ENCODE data around the gene PSMB2. TPM values are rescaled to one million over a fixed set of nuclear protein-coding genes. Genes with fewer than 3 reads are reported as not detected.

PSMB2 gene
- total RNA-seq, 1 experiment from 2014 or later: 122 TPM

DNA sequence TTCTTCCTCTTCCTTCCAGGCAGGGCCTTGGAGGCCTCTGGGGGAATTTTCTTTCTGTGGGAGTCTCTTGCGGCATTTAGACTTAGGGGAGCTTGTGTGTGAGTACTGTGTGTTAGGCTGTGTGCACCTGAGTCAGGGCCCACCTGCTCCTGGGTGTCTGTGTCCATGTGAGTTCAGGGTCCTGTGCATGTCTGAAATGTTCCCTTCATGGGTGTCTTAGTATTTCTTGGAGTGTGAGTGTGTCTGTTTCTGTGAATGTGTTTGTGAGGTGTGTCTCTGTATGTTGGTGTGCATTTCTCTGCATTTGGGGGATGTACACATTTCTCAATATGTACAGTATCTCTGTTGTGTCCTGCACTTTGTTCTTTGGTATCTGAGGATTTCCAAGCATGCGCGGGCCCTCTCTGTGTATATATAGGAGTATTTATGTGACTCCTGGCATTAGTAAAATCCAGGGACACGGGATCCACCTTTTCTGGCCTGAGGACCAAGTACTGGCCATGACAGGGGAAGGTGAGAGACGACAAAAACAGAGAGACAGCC lies 65.8 kb downstream of the PSMB2 start:
- intact Hi-C loops (cut with micrococcal nuclease): no loop called here
- Histone ChIP-seq H3K79me2 (ENCODE audit: insufficient read depth, low read length) (no peaks in the 10 kb centered on the region), H3K9ac (ENCODE audit: low read length) (no peak overlapping the region), H3K27ac (ENCODE audit: low read depth, low read length) (no peak overlapping the region), H3K4me3 (replicated peaks in 1 of 2; ENCODE audit: low read depth in 1 of 2, low read length in 2 of 2) (no peak overlapping the region), H2AFZ (ENCODE audit: low read depth, low read length, poor library complexity, severe bottlenecking) (no peak overlapping the region), H3K4me2 (ENCODE audit: low read length) (no peak overlapping the region), H3K4me1 (ENCODE audit: control insufficient read depth in 1 of 2, insufficient read depth in 2 of 2, low read length in 2 of 2) (peaks cover 12 to 29% of the 10 kb centered on the region in 2 experiments; a peak in 3 of 4 replicates), H3K9me3 (ENCODE audit: control insufficient read depth in 1 of 2, insufficient read depth in 1 of 2, low read depth in 1 of 2, low read length in 2 of 2) (no peaks in the 10 kb centered on the region), H3K9me2 (ENCODE audit: insufficient read depth) (no peaks in the 10 kb centered on the region), H4K20me1 (ENCODE audit: insufficient read depth) (no peaks in the 10 kb centered on the region), H3K36me3 (ENCODE audit: control insufficient read depth in 1 of 2, insufficient read depth in 2 of 2, low read length in 2 of 2) (no peaks in the 10 kb centered on the region), H3K27me3 (ENCODE audit: insufficient read depth, low read length) (no peaks in the 10 kb centered on the region)
- RAD21 ChIA-PET (ENCODE audit: low non-redundant PET in 1 of 2, low total read pairs in 2 of 2, uncharacterized antibody in 2 of 2, unreplicated experiment in 2 of 2): no interaction called here
- DNase-seq (ENCODE audit: low read depth, low spot score) (no peak), ATAC-seq (no peak)
- POLR2A ChIA-PET: no interaction called here
- TF ChIP-seq, protein P1, sequence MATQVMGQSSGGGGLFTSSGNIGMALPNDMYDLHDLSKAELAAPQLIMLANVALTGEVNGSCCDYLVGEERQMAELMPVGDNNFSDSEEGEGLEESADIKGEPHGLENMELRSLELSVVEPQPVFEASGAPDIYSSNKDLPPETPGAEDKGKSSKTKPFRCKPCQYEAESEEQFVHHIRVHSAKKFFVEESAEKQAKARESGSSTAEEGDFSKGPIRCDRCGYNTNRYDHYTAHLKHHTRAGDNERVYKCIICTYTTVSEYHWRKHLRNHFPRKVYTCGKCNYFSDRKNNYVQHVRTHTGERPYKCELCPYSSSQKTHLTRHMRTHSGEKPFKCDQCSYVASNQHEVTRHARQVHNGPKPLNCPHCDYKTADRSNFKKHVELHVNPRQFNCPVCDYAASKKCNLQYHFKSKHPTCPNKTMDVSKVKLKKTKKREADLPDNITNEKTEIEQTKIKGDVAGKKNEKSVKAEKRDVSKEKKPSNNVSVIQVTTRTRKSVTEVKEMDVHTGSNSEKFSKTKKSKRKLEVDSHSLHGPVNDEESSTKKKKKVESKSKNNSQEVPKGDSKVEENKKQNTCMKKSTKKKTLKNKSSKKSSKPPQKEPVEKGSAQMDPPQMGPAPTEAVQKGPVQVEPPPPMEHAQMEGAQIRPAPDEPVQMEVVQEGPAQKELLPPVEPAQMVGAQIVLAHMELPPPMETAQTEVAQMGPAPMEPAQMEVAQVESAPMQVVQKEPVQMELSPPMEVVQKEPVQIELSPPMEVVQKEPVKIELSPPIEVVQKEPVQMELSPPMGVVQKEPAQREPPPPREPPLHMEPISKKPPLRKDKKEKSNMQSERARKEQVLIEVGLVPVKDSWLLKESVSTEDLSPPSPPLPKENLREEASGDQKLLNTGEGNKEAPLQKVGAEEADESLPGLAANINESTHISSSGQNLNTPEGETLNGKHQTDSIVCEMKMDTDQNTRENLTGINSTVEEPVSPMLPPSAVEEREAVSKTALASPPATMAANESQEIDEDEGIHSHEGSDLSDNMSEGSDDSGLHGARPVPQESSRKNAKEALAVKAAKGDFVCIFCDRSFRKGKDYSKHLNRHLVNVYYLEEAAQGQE (IDR thresholded peaks at IDR 0.05; ENCODE audit: low read depth): no peak
- no peak for TF ChIP-seq POLR2AphosphoS5 (IDR thresholded peaks at IDR 0.05; ENCODE audit: low read depth, low read length)
- no peak for TF ChIP-seq EZH2 (IDR thresholded peaks at IDR 0.05)
- TF ChIP-seq, protein P2, sequence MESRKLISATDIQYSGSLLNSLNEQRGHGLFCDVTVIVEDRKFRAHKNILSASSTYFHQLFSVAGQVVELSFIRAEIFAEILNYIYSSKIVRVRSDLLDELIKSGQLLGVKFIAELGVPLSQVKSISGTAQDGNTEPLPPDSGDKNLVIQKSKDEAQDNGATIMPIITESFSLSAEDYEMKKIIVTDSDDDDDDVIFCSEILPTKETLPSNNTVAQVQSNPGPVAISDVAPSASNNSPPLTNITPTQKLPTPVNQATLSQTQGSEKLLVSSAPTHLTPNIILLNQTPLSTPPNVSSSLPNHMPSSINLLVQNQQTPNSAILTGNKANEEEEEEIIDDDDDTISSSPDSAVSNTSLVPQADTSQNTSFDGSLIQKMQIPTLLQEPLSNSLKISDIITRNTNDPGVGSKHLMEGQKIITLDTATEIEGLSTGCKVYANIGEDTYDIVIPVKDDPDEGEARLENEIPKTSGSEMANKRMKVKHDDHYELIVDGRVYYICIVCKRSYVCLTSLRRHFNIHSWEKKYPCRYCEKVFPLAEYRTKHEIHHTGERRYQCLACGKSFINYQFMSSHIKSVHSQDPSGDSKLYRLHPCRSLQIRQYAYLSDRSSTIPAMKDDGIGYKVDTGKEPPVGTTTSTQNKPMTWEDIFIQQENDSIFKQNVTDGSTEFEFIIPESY (IDR thresholded peaks at IDR 0.05; ENCODE audit: extremely low read depth, insufficient replicate concordance, low read length): no peak
- TF ChIP-seq TCF7L2 (IDR thresholded peaks at IDR 0.05; ENCODE audit: borderline replicate concordance, extremely low read depth, insufficient read depth, insufficient read length): no peak
- TF ChIP-seq YY1 (IDR thresholded peaks at IDR 0.05; ENCODE audit: extremely low read depth, insufficient replicate concordance, low read depth, low read length): no peak
- no peak for TF ChIP-seq ELF1 (IDR thresholded peaks at IDR 0.05; ENCODE audit: borderline replicate concordance, low read depth)
- TF ChIP-seq ZFX (IDR thresholded peaks at IDR 0.05): no peak
- no peak for TF ChIP-seq RAD21 (IDR thresholded peaks at IDR 0.05; ENCODE audit: low read depth)
- TF ChIP-seq, protein P3, sequence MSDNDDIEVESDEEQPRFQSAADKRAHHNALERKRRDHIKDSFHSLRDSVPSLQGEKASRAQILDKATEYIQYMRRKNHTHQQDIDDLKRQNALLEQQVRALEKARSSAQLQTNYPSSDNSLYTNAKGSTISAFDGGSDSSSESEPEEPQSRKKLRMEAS (IDR thresholded peaks at IDR 0.05): no peak
- TF ChIP-seq EZH2phosphoT487 (IDR thresholded peaks at IDR 0.05; ENCODE audit: borderline replicate concordance): no peak
- TF ChIP-seq JUND (IDR thresholded peaks at IDR 0.05): no peak
- no peak for TF ChIP-seq EGR1 (IDR thresholded peaks at IDR 0.05; ENCODE audit: low read depth)
- TF ChIP-seq CBX3 (IDR thresholded peaks at IDR 0.05; ENCODE audit: low read depth): no peak
- TF ChIP-seq SP1 (IDR thresholded peaks at IDR 0.05; ENCODE audit: low read depth): no peak
- TF ChIP-seq CEBPB (IDR thresholded peaks at IDR 0.05; ENCODE audit: low read depth): no peak
- TF ChIP-seq SIN3A (IDR thresholded peaks at IDR 0.05; ENCODE audit: low read depth): no peak
- CTCF ChIA-PET: no interaction called here
- BruUV-seq (replicated peaks): TSS peak; percentile 63

All from HCT116 (cell line).